Ishikawa (cell line): Measurements from ENCODE around the gene IP6K3.

Experiments
- CEBPB ChIP-seq: IDR thresholded peaks from 2 replicates; pipeline ENCODE4 v1.6.1; 2012
- CREB1 ChIP-seq: IDR thresholded peaks from 2 replicates; pipeline ENCODE4 v1.6.1; 2012; ENCODE audit warnings: low read depth
- EGR1 ChIP-seq: IDR thresholded peaks from 2 replicates; pipeline ENCODE4 v1.6.1; 2012
- EP300 ChIP-seq: IDR thresholded peaks from 2 replicates; pipeline ENCODE4 v1.6.1; 2012; ENCODE audit warnings: borderline replicate concordance
- FOXM1 ChIP-seq: IDR thresholded peaks from 2 replicates; pipeline ENCODE4 v1.6.1; 2012; ENCODE audit warnings: low read depth, borderline replicate concordance
- MAX ChIP-seq: IDR thresholded peaks from 2 replicates; pipeline ENCODE4 v1.6.1; 2012
- NFIC ChIP-seq: IDR thresholded peaks from 2 replicates; pipeline ENCODE4 v1.6.1; 2012
- RAD21 ChIP-seq: IDR thresholded peaks from 2 replicates; pipeline ENCODE4 v1.6.1; 2012; ENCODE audit warnings: low read depth
- REST ChIP-seq: IDR thresholded peaks from 2 replicates; pipeline ENCODE4 v1.6.1; 2012; ENCODE audit warnings: low read depth, mild to moderate bottlenecking
- TAF1 ChIP-seq: IDR thresholded peaks from 2 replicates; pipeline ENCODE4 v1.6.1; 2012; ENCODE audit warnings: low read depth, mild to moderate bottlenecking
- TCF12 ChIP-seq: IDR thresholded peaks from 2 replicates; pipeline ENCODE4 v1.6.1; 2012; ENCODE audit warnings: low read depth
- TEAD4 ChIP-seq: IDR thresholded peaks from 2 replicates; pipeline ENCODE4 v1.6.1; 2012
- USF1 ChIP-seq: IDR thresholded peaks from 2 replicates; pipeline ENCODE4 v1.6.1; 2012
- YY1 ChIP-seq: IDR thresholded peaks from 2 replicates; pipeline ENCODE4 v1.6.1; 2012; ENCODE audit warnings: low read depth
- ZBTB7A ChIP-seq: IDR thresholded peaks from 2 replicates; pipeline ENCODE4 v1.6.1; 2012; ENCODE audit warnings: low read depth

IP6K3 gene

DNA sequence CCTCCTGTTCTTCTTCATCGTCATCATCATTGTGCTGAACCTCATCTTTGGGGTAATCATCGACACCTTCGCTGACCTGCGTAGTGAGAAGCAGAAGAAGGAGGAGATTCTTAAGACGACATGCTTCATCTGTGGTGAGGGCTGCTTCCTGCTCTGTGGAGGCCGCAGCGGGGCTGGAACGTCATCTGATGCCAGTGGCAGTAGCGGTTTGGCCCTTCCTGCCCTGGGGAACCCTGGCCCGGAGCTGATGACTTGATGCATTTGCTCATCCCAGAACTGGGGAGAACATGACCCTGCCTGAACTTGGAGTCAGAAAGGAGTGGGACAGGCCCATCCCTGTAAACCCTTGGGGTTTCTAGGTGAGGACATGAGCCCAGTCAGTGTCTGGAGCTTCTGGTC is 53.9 kb downstream of the IP6K3 start:
- TF ChIP-seq RAD21: no peak
- TF ChIP-seq FOXM1: no peak
- TF ChIP-seq EP300: no peak

DNA sequence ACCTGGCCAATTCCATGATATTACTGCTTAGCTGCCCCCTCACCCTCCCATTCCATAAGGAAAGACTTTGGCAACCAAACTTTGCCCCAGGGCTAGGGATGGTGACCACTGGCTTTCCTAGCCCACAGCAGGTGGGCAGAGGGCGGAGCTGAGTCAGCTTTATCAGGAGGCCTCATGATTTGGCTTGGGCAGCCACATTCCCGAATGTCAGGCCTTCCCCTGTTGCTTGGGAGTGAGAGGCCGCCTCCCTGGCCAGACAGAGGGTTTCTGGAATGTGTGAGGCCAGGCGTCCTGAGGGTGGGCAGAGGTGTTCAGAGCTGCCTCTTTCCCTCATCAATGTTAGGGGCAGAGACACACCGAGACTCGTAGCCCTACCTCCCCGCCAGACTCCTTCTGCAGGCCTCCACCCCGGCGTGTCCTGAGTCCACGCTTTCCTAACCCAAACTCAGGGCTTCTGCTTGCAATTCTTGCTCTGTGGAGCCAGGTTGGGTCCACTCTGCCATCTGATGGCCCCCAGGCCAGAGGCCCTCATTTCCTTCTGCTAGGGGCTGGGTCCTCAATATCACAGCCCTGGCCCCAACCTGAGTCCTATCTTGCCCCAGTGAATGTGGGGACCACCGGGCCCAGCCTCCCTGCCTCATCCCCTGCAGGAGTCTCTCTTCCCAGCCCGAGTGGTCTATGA is 54.5 kb downstream of the IP6K3 start:
- TF ChIP-seq REST (no peak), TCF12 (no peak), FOXM1 (no peak), RAD21 (no peak), TEAD4 (no peak), TAF1 (no peak), MAX (no peak), ZBTB7A (no peak), EGR1 (no peak), CREB1 (no peak), EP300 (no peak), CEBPB (no peak), YY1 (no peak)

DNA sequence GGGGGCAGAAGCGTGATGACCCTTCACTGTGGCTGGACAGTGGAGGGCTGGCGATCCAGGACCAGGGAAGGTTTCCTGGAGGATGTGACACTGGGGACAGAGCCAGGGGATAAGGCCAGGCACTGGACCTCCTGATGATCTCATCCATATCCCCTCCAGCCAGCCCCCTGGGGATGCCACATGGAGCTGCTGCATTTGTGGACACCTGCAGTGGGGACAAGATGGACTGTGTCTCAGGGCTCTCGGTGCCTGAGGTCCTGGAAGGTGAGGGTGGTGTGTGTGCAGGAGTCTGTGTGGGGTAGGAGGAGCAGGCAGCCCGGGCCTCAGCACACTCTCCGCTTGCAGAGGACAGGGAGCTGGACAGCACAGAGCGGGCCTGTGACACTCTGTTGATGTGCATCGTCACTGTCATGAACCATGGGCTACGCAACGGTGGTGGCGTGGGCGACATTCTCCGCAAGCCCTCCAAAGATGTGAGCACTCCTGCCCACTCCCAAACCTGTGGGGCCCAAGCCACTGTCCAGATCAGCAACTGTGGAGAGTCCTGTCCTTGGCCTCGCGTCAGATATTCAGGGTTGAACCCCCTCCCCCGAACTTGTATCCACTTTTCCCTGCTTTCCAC is 55.1 kb downstream of the IP6K3 start:
- TF ChIP-seq MAX (no peak), TCF12 (no peak), REST (no peak), EGR1 (no peak), FOXM1 (no peak), NFIC (no peak)

GRCh38 chr6:33690766-33691165 is 55.9 kb downstream of the IP6K3 start:
- no peak for TF ChIP-seq TAF1
- TF ChIP-seq FOXM1: no peak
- TF ChIP-seq EGR1: no peak
- no peak for TF ChIP-seq YY1
- TF ChIP-seq CREB1: no peak
- no peak for TF ChIP-seq TEAD4
- no peak for TF ChIP-seq NFIC
- no peak for TF ChIP-seq USF1
- no peak for TF ChIP-seq ZBTB7A
- no peak for TF ChIP-seq REST
- no peak for TF ChIP-seq CEBPB
- no peak for TF ChIP-seq RAD21
- no peak for TF ChIP-seq MAX
- no peak for TF ChIP-seq TCF12
- no peak for TF ChIP-seq EP300

DNA sequence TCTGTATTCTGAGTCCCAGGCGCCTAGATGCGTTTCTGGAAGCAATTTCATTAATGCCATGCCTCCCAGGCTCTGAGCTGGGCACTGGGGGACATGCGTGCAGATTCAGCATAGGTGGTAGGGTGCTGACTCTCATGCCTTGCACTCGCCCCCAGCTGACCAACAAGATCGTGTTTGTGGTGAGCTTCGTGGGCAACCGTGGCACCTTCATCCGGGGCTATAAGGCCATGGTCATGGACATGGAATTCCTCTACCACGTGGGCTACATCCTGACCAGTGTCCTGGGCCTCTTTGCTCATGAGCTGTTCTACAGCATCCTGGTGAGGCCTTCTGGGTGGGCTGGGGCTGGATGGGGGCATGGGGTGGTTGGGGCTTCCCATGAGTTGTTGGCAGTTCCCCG is 56.8 kb downstream of the IP6K3 start:
- no peak for TF ChIP-seq MAX
